MM.1S (cell line): Measurements from ENCODE around the gene HTR1B.

ENCODE experiments used
- EZH2 ChIP-seq: fragments of 300-600 bp; sonication (generic); optimal IDR thresholded peaks from 2 replicates; pipeline ENCODE3; 2017; ENCODE audit warnings: low read depth, mild to moderate bottlenecking, antibody characterized with exemption, low read length, mixed read lengths
- TF ChIP-seq, protein P1 (sequence below): fragments of 300-600 bp; sonication (generic); IDR thresholded peaks from 2 replicates; pipeline ENCODE4 v1.5.1; 2016; ENCODE audit warnings: antibody characterized with exemption, low read length, mixed read lengths

DNA sequence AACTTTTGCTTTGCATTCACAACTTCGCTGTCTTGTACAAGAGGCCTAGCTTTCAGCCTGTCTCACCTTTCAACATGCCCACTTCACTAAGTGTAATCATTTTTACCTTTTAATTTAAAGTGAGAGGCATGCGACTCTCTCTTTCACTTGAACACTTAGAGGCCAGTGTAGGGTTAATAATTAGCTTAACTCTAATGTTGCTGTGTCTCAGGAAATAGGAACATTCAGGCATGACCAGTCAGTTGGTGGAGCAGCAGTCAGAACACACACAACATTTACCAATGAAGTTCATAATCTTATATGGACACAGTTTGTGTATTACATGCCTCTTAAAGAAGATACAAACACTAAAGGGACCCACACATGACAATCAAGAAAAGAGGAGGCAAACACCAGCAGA, 47.6 kb downstream of the HTR1B start:
- TF ChIP-seq EZH2, result no peak
- TF ChIP-seq, protein P1, sequence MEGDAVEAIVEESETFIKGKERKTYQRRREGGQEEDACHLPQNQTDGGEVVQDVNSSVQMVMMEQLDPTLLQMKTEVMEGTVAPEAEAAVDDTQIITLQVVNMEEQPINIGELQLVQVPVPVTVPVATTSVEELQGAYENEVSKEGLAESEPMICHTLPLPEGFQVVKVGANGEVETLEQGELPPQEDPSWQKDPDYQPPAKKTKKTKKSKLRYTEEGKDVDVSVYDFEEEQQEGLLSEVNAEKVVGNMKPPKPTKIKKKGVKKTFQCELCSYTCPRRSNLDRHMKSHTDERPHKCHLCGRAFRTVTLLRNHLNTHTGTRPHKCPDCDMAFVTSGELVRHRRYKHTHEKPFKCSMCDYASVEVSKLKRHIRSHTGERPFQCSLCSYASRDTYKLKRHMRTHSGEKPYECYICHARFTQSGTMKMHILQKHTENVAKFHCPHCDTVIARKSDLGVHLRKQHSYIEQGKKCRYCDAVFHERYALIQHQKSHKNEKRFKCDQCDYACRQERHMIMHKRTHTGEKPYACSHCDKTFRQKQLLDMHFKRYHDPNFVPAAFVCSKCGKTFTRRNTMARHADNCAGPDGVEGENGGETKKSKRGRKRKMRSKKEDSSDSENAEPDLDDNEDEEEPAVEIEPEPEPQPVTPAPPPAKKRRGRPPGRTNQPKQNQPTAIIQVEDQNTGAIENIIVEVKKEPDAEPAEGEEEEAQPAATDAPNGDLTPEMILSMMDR, result no peak
